Measurements from ENCODE around the gene CTNNA2. TPM values are rescaled to one million over a fixed set of nuclear protein-coding genes. Genes with fewer than 3 reads are reported as not detected.

CTNNA2 gene
- total and polyA plus RNA-seq, 2 of the 8 experiments (the other 6 are each of a cell fraction or from before 2014, with no cell fraction given): 3.9 to 9.0 TPM

GRCh38 chr2:80689106-80689505 is 1176.3 kb downstream of the CTNNA2 start:
- Histone ChIP-seq H4K91ac (replicated peaks; ENCODE audit: insufficient read length, low read length) (no peak overlapping the region), H2BK15ac (ENCODE audit: low read length) (no peak overlapping the region), H3K27me3 (replicated peaks in 1 of 4; ENCODE audit: control insufficient read depth in 3 of 4, extremely low read depth in 1 of 4, insufficient read depth in 3 of 4, low read length in 3 of 4) (no peaks in the 10 kb centered on the region), H2AK5ac (ENCODE audit: low read depth, low read length) (no peak overlapping the region), H3K23ac (ENCODE audit: insufficient read length) (no peak overlapping the region), H3K9ac (replicated peaks in 1 of 4; ENCODE audit: extremely low read depth in 1 of 4, low read depth in 3 of 4, low read length in 3 of 4) (no peak overlapping the region), H2BK120ac (replicated peaks; ENCODE audit: low read depth, low read length) (no peak overlapping the region), H4K8ac (ENCODE audit: extremely low read depth, insufficient read depth, low read length) (no peak overlapping the region), H2BK12ac (ENCODE audit: low read depth, low read length) (no peak overlapping the region), H2BK20ac (ENCODE audit: low read length) (no peak overlapping the region), H3K14ac (ENCODE audit: insufficient read length) (no peak overlapping the region), H4K5ac (ENCODE audit: insufficient read length, low read depth, low read length) (no peak overlapping the region), H3K79me1 (ENCODE audit: low read depth, low read length) (no peaks in the 10 kb centered on the region), H4K20me1 (replicated peaks in 1 of 2; ENCODE audit: control insufficient read depth in 1 of 2, insufficient read depth in 2 of 2, low read length in 2 of 2) (no peaks in the 10 kb centered on the region), H3K4me1 (replicated peaks in 1 of 4; ENCODE audit: control insufficient read depth in 3 of 4, insufficient read depth in 4 of 4, low read length in 3 of 4) (no peaks in the 10 kb centered on the region), H3K4me2 (ENCODE audit: insufficient read depth in 1 of 2, low read depth in 2 of 2, low read length in 2 of 2) (no peak overlapping the region), H3K36me3 (ENCODE audit: control insufficient read depth in 2 of 4, insufficient read depth in 4 of 4, low read length in 3 of 4) (no peaks in the 10 kb centered on the region), H3K56ac (replicated peaks; ENCODE audit: insufficient read length, low read depth, low read length) (no peak overlapping the region), H2AFZ (ENCODE audit: low read length) (no peak overlapping the region), H3K4me3 (ENCODE audit: extremely low read depth in 1 of 4, insufficient read depth in 2 of 4, low read depth in 3 of 4, low read length in 4 of 4) (no peak overlapping the region), H2BK5ac (ENCODE audit: low read depth, low read length) (no peak overlapping the region), H3K27ac (ENCODE audit: low read depth, low read length) (no peak overlapping the region), H3K79me2 (ENCODE audit: control insufficient read depth in 1 of 2, insufficient read depth in 2 of 2, low read length in 2 of 2) (no peaks in the 10 kb centered on the region), H3K4ac (replicated peaks; ENCODE audit: insufficient read length, low read depth, low read length) (no peak overlapping the region), H3K9me3 (ENCODE audit: insufficient read depth in 2 of 2, low read depth in 1 of 2, low read length in 1 of 2) (no peaks in the 10 kb centered on the region), H3K23me2 (ENCODE audit: low read depth, low read length) (no peaks in the 10 kb centered on the region), H3K18ac (ENCODE audit: extremely low read depth, low read length) (no peak overlapping the region)
- CTCF ChIA-PET (ENCODE audit: partially characterized antibody): no interaction called here
- DNase-seq (ENCODE audit: low read depth in 1 of 2, low spot score in 2 of 2) (no peak), FAIRE-seq (no peak)
- no peak for TF ChIP-seq MAX (IDR thresholded peaks at IDR 0.05)
- no peak for TF ChIP-seq YY1 (IDR thresholded peaks at IDR 0.05; ENCODE audit: low read depth, low read length)
- TF ChIP-seq USF2 (IDR thresholded peaks at IDR 0.05; ENCODE audit: low read length): no peak
- no peak for TF ChIP-seq TAF1 (IDR thresholded peaks at IDR 0.05; ENCODE audit: low read depth, low read length)
- no peak for TF ChIP-seq KDM5A (IDR thresholded peaks at IDR 0.05; ENCODE audit: low read length)
- WGBS, 2 experiments (ENCODE audit: extremely low coverage in 1 of 2, insufficient coverage in 1 of 2, insufficient read length in 1 of 2, insufficient replicate concordance in 2 of 2, low coverage in 1 of 2, low lambda C conversion rate in 2 of 2, missing lambda C conversion rate in 1 of 2): 91% methylated on average over 1 of the region's 1 CpG; no CpG with 5 or more reads in 1 of the 2 experiments
- POLR2A ChIA-PET (ENCODE audit: partially characterized antibody): no interaction called here

All from H1 (cell line).